Measurements from ENCODE around the gene FGF16. TPM values are rescaled to one million over a fixed set of nuclear protein-coding genes. Genes with fewer than 3 reads are reported as not detected.
A peak's percentile ranks its signal among the peaks of the same experiment; 100 is the strongest.

The FGF16 gene
- total RNA-seq, 2 experiments from 2014 or later: not detected

GRCh38 chrX:77433001-77433400 is 14.2 kb upstream of the FGF16 start:
- Mint-ChIP-seq H3K36me3 (ENCODE audit: low read depth) (no peaks in the 10 kb centered on the region), H3K4me3 (no peak overlapping the region), H3K4me1 (no peaks in the 10 kb centered on the region), H3K9me3 (ENCODE audit: low read depth) (no peaks in the 10 kb centered on the region), H3K27ac (no peak overlapping the region), H3K27me3 (no peaks in the 10 kb centered on the region)
- intact Hi-C loops (cut with DNase I, micrococcal nuclease): no loop called here
- DNase-seq: no peak
- ChIA-PET POLR2A (no interaction called here), CTCF (interaction anchor here (0.5 to 0.6 kb wide), 2 partner anchors 962 to 1464 kb away, joined by 3 read pairs; no protein-coding TSS in a partner anchor)
- no peak for ATAC-seq

DNA sequence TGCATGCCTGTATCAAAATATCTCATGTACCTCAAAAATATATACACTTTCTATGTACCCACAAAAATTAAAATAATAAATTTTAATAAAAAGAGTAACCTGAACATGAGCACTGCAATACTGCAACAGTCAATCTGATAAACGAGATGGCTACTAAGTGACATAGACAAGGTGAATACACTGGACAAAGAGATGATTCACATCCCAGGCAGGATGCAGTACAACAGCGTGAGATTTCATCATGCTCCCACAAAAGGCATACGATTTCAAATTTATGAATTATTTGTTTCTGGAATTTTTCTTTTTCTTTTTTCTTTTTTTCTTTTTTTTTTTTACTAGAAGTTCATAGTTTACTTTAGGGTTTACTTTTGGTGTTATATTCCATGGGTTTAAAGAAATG is 12.2 kb upstream of the FGF16 start:
- H3K27ac Mint-ChIP-seq: no peak overlapping the region
- intact Hi-C loops (cut with DNase I, micrococcal nuclease): no loop called here
- H3K9me3 Mint-ChIP-seq (ENCODE audit: low read depth): no peaks in the 10 kb centered on the region
- ChIA-PET POLR2A (no interaction called here), CTCF (no interaction called here)
- H3K36me3 Mint-ChIP-seq (ENCODE audit: low read depth): no peaks in the 10 kb centered on the region
- no peaks in the 10 kb centered on the region for H3K27me3 Mint-ChIP-seq
- ATAC-seq (no peak), DNase-seq (no peak)
- H3K4me1 Mint-ChIP-seq: no peaks in the 10 kb centered on the region
- H3K4me3 Mint-ChIP-seq: no peak overlapping the region

GRCh38 chrX:77436271-77436670 is 10.9 kb upstream of the FGF16 start:
- no peak for DNase-seq
- no peaks in the 10 kb centered on the region for H3K4me1 Mint-ChIP-seq
- H3K36me3 Mint-ChIP-seq (ENCODE audit: low read depth): no peaks in the 10 kb centered on the region
- POLR2A ChIA-PET: no interaction called here
- no peak overlapping the region for H3K4me3 Mint-ChIP-seq
- no peak for ATAC-seq
- H3K27me3 Mint-ChIP-seq: no peaks in the 10 kb centered on the region
- no peak overlapping the region for H3K27ac Mint-ChIP-seq
- no peaks in the 10 kb centered on the region for H3K9me3 Mint-ChIP-seq (ENCODE audit: low read depth)
- intact Hi-C loops (cut with DNase I, micrococcal nuclease): no loop called here
- CTCF ChIA-PET: no interaction called here

DNA sequence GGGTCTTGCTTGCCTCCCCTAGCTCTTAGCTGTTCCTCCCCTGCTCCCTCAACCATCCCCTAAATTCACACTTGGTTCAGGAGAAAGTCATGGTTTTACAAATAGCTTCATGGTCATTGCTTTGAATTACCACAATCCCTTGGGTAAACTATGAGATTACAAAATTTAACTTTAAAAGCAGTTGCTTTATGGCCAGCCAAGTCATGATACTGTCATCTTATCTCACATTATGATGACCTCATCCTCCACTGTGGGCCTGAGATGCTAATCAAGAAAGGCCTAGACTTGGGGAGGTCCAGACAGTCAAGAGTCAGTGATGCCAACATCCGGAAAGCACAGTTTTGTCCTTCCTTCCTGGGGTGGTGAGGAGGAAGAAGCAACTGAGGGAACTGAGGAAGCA is 10.5 kb upstream of the FGF16 start:
- ChIA-PET POLR2A (no interaction called here), CTCF (no interaction called here)
- no peaks in the 10 kb centered on the region for H3K27me3 Mint-ChIP-seq
- no peak overlapping the region for H3K27ac Mint-ChIP-seq
- no peak overlapping the region for H3K4me3 Mint-ChIP-seq
- ATAC-seq (no peak), DNase-seq (no peak)
- intact Hi-C loops (cut with DNase I, micrococcal nuclease): no loop called here
- no peaks in the 10 kb centered on the region for H3K36me3 Mint-ChIP-seq (ENCODE audit: low read depth)
- no peaks in the 10 kb centered on the region for H3K9me3 Mint-ChIP-seq (ENCODE audit: low read depth)
- H3K4me1 Mint-ChIP-seq: peaks cover 2% of the 10 kb centered on the region

DNA sequence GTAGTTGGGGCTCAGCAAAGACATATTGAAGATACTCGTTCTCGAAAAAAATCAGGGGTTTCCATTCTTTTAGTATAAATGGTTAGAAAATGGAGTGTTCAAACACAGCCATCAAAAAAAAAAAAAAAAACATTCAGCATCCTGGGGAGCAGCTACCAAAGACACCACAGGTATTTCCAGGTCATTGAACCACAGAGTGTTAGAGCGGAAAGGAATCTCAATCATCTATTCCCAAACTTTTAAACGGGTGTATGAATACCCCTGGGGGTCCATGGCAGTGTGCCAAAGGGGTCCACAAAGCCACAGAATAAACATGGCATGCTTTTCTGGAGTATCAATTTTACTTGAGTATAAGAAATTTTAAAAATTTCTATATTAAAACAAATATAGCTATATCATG is 6.9 kb upstream of the FGF16 start:
- Mint-ChIP-seq H3K9me3 (ENCODE audit: low read depth) (no peaks in the 10 kb centered on the region), H3K4me3 (no peak overlapping the region), H3K36me3 (ENCODE audit: low read depth) (no peaks in the 10 kb centered on the region), H3K4me1 (peaks cover 3% of the 10 kb centered on the region), H3K27me3 (peaks cover 9% of the 10 kb centered on the region), H3K27ac (no peak overlapping the region)
- CTCF ChIA-PET: no interaction called here
- ATAC-seq: no peak
- intact Hi-C loops (cut with DNase I, micrococcal nuclease): loop anchor here in 1 of 2 experiments (10.0 kb wide), 2 partner anchors 154 to 584 kb away; no protein-coding TSS in a partner anchor
- POLR2A ChIA-PET: no interaction called here
- DNase-seq: no peak

DNA sequence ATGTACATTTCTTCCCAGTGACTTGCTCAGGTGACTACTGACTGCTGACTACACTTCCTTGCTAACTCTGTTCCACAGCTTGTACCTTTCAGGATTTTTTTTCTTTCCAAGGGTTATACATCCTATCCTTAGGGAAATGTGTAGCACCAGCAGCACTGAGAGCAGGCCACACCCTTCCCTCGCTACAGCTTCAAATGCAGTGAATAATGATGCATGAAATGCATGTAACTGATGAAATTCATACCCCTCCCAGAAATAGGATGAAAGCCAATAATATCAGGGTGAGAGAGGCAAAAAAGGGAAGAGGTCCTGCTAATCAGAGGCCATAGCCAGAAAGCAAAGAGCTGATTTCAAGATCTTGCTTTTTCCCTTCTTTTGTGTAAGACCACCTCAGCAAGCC is 6.2 kb upstream of the FGF16 start:
- ATAC-seq: no peak
- H3K4me3 Mint-ChIP-seq: no peak overlapping the region
- H3K4me1 Mint-ChIP-seq: peaks cover 6% of the 10 kb centered on the region
- no peaks in the 10 kb centered on the region for H3K36me3 Mint-ChIP-seq (ENCODE audit: low read depth)
- ChIA-PET CTCF (no interaction called here), POLR2A (no interaction called here)
- DNase-seq: no peak
- intact Hi-C loops (cut with DNase I, micrococcal nuclease): loop anchor here in 1 of 2 experiments (10.0 kb wide), 2 partner anchors 154 to 584 kb away; no protein-coding TSS in a partner anchor
- H3K27ac Mint-ChIP-seq: no peak overlapping the region
- peaks cover 13% of the 10 kb centered on the region for H3K27me3 Mint-ChIP-seq
- H3K9me3 Mint-ChIP-seq (ENCODE audit: low read depth): no peaks in the 10 kb centered on the region

DNA sequence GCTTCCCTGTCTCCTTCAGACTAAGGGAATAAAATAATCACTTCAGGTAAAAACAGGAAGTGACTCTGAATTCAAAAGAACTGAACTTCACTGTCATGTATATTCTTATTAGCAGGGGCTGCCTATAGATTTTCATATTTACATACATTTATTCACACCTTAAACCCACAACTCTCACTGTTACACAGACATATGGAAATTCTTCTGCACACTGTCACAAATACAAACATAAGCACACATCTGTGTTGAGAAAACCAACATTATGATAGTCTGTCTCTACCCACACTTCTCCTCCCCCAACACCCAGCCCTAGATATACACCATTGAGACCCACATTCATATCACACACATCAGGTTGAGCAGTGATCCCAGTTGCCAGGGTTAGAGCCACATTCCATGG is 5.7 kb upstream of the FGF16 start:
- no peak for ATAC-seq
- no peak for DNase-seq
- peaks cover 6% of the 10 kb centered on the region for H3K4me1 Mint-ChIP-seq
- intact Hi-C loops (cut with DNase I, micrococcal nuclease): loop anchor here in 1 of 2 experiments (10.0 kb wide), 2 partner anchors 153 to 583 kb away; no protein-coding TSS in a partner anchor
- H3K27me3 Mint-ChIP-seq: peaks cover 13% of the 10 kb centered on the region
- POLR2A ChIA-PET: no interaction called here
- H3K27ac Mint-ChIP-seq: no peak overlapping the region
- no peaks in the 10 kb centered on the region for H3K36me3 Mint-ChIP-seq (ENCODE audit: low read depth)
- no peaks in the 10 kb centered on the region for H3K9me3 Mint-ChIP-seq (ENCODE audit: low read depth)
- H3K4me3 Mint-ChIP-seq: no peak overlapping the region
- CTCF ChIA-PET: no interaction called here

- H3K36me3 Mint-ChIP-seq (ENCODE audit: low read depth): no peaks in the 10 kb centered on the region
- ChIA-PET CTCF (interaction anchor here (0.5 kb wide), 1 partner anchor 49 kb away, joined by 3 read pairs; no protein-coding TSS in a partner anchor), POLR2A (no interaction called here)
- no peak for DNase-seq
- intact Hi-C loops (cut with DNase I, micrococcal nuclease): loop anchor here in 1 of 2 experiments (10.0 kb wide), 2 partner anchors 152 to 582 kb away; no protein-coding TSS in a partner anchor
- no peak overlapping the region for H3K4me3 Mint-ChIP-seq
- peaks cover 9% of the 10 kb centered on the region for H3K4me1 Mint-ChIP-seq
- H3K9me3 Mint-ChIP-seq (ENCODE audit: low read depth): no peaks in the 10 kb centered on the region
- peaks cover 17% of the 10 kb centered on the region for H3K27me3 Mint-ChIP-seq
- H3K27ac Mint-ChIP-seq: no peak overlapping the region
- no peak for ATAC-seq
Measured at GRCh38 chrX:77442728-77443127, 4.5 kb upstream of the FGF16 start.

- Mint-ChIP-seq H3K36me3 (ENCODE audit: low read depth) (no peaks in the 10 kb centered on the region), H3K27me3 (peaks cover 22% of the 10 kb centered on the region), H3K27ac (no peak overlapping the region), H3K4me1 (peaks cover 9% of the 10 kb centered on the region), H3K9me3 (ENCODE audit: low read depth) (no peaks in the 10 kb centered on the region), H3K4me3 (no peak overlapping the region)
- CTCF ChIA-PET: no interaction called here
- POLR2A ChIA-PET: no interaction called here
- DNase-seq (no peak), ATAC-seq (no peak)
- intact Hi-C loops (cut with DNase I, micrococcal nuclease): loop anchor here in 1 of 2 experiments (10.0 kb wide), 2 partner anchors 151 to 581 kb away; no protein-coding TSS in a partner anchor
Measured at GRCh38 chrX:77444075-77444474, 3.1 kb upstream of the FGF16 start.

DNA sequence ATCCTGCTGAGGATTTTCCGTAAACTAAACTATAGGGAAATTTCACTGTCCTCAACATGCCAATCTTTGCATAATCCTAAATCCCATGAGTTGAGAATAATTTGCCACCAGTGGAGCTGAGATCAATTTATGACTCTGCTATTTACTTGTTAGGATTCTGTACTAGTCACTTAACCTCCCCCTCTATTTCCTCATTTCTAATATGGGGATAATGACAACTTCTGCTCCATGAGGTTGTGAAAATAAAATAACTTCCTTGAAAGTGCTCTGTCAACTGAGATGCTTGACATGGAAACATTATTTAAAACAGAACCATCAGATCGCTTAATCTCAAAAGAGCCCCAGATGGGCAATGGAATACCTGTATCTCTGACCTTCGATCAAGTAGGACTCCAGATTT is 2.6 kb upstream of the FGF16 start:
- Mint-ChIP-seq H3K27me3 (peaks cover 22% of the 10 kb centered on the region), H3K4me3 (no peak overlapping the region), H3K27ac (no peak overlapping the region), H3K9me3 (ENCODE audit: low read depth) (no peaks in the 10 kb centered on the region), H3K36me3 (ENCODE audit: low read depth) (no peaks in the 10 kb centered on the region), H3K4me1 (peaks cover 9% of the 10 kb centered on the region)
- ChIA-PET CTCF (no interaction called here), POLR2A (no interaction called here)
- intact Hi-C loops (cut with DNase I, micrococcal nuclease): loop anchor here in 1 of 2 experiments (10.0 kb wide), 2 partner anchors 150 to 580 kb away; no protein-coding TSS in a partner anchor
- DNase-seq (no peak), ATAC-seq (no peak)

GRCh38 chrX:77446029-77446585 is 1.1 kb upstream of the FGF16 start:
- CTCF ChIA-PET: interaction anchor here (0.7 kb wide), 2 partner anchors 68 to 150 kb away, joined by 3 to 4 read pairs; no protein-coding TSS in a partner anchor
- H3K27me3 Mint-ChIP-seq: peaks cover 22% of the 10 kb centered on the region
- H3K27ac Mint-ChIP-seq: no peak overlapping the region
- no peaks in the 10 kb centered on the region for H3K36me3 Mint-ChIP-seq (ENCODE audit: low read depth)
- DNase-seq (peak; percentile 55), ATAC-seq (peak; percentile 33)
- peaks cover 11% of the 10 kb centered on the region for H3K4me1 Mint-ChIP-seq
- intact Hi-C loops (cut with DNase I, micrococcal nuclease): loop anchor here in 1 of 2 experiments (5.0 to 10.0 kb wide), 4 partner anchors 149 to 646 kb away; partner anchors contain the start of genes COX7B and MAGT1
- no peaks in the 10 kb centered on the region for H3K9me3 Mint-ChIP-seq (ENCODE audit: low read depth)
- POLR2A ChIA-PET: no interaction called here
- H3K4me3 Mint-ChIP-seq: peak overlapping the region; percentile 66
